ENCODE results near the gene LYRM7.
"Not testable (repeated sequence)": the region's sequence is repeated elsewhere in the genome, so short reads cannot be mapped to it uniquely, and the experiment has no call there.

The LYRM7 gene

GRCh38 chr5:131170540-131171275 is at the start of gene LYRM7:
TSS of gene LYRM7 (plus strand) at chr5:131170944. CDS start at chr5:131171021, 77 bp downstream.
- no peak for TF ChIP-seq GATA1 (IDR thresholded peaks at IDR 0.05; ENCODE audit: low read depth, low read length)
- TF ChIP-seq POLR2A (IDR thresholded peaks at IDR 0.05; ENCODE audit: low read length): peak; percentile 90
- peak; percentile 98 to 99 for DNase-seq

GRCh38 chr5:131127244-131127643 is 43.5 kb upstream of the LYRM7 start:
- not testable (repeated sequence) for DNase-seq

DNA sequence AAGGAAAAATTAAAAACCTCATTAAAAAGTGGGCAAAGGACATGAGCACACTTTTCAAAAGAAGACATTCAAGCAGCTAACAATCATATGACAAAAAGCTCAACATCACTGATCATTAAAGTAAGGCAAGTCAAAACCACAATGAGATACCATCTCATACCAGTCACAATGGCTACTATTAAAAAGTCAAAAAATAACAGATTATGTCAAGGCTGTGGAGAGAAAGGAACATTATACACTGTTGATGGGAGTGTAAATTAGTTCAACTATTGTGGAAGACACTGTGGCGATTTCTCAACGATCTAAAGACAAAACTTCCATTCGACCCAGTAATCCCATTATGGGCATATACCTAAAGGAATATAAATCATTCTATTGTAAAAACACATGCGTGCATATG is 41.4 kb upstream of the LYRM7 start:
- TF ChIP-seq POLR2A (IDR thresholded peaks at IDR 0.05; ENCODE audit: low read length): no peak
- TF ChIP-seq GATA1 (IDR thresholded peaks at IDR 0.05; ENCODE audit: low read depth, low read length): no peak
- DNase-seq: no peak

GRCh38 chr5:131133091-131133490 is 37.7 kb upstream of the LYRM7 start:
- not testable (repeated sequence) for DNase-seq

- not testable (repeated sequence) for DNase-seq
Observed at GRCh38 chr5:131138406-131138805, 32.3 kb upstream of the LYRM7 start.

DNA sequence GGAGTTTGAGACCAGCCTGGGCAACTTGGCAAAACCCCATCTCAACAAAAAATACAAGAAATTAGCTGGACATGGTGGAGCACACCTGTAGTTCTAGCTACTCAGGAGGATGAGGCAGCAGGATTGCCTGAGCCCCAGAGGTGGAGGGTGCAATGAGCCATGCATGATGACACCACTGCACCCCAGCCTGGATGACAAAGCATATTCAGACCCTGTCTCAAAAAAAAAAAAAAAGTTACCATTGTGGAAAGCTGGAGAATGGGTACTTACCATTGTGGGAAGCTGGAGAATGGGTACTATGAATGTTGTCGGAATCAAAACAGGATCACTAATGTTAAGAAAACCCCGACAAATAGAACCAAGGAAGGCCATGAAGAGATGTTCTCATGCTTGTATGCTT is 31.4 kb upstream of the LYRM7 start:
- TF ChIP-seq GATA1 (IDR thresholded peaks at IDR 0.05; ENCODE audit: low read depth, low read length) (no peak), POLR2A (IDR thresholded peaks at IDR 0.05; ENCODE audit: low read length) (no peak)
- no peak for DNase-seq

DNA sequence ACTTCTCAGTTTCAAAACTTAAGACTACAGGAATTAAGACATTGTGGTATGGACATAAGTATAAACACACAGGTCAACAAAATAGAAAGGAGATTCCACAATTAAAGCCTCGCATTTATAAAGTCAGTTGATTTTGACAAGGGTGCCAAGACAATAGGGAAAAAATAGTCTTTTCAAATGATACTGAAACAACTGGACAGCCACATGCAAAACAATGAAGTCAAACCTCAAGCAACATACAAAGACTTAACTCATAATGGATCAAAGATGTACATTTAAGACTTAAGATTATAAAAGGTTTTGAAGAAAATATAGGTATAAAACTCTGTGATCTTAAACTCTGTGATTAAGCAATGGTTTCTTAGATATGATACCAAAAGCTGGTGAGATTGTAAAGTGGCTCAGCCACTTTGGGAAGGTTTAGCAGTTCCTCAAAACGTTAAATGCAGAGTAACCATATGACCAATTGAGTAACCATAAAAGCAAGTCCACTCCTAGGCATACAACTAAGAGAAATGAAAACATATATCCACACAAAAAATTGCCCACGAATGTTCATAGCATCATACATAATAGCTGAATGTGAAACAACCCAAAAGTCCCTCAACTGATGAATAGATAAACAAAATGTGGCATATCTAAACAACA is 27.6 kb upstream of the LYRM7 start:
- DNase-seq: no peak
- TF ChIP-seq GATA1 (IDR thresholded peaks at IDR 0.05; ENCODE audit: low read depth, low read length) (no peak), POLR2A (IDR thresholded peaks at IDR 0.05; ENCODE audit: low read length) (no peak)

DNA sequence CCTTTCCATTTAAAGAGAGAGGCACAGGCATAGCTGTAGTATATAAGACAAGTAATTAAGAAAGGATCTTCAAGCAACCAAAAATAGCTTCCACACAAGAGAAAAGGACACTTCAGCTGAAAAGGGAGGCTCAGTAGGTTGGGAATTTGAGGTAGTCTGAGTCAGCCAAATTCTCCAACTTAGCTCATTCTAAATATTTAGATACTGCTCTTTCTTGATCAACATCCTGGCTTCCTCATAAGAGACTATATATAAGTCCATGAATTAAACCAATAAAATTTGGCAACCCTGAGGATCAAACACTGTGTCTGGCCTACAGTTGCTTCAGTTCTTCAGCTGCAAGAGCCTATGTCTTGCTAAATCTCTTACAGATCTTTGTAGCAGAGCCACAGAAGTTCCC is 23.5 kb upstream of the LYRM7 start:
- TF ChIP-seq POLR2A (IDR thresholded peaks at IDR 0.05; ENCODE audit: low read length): no peak

DNA sequence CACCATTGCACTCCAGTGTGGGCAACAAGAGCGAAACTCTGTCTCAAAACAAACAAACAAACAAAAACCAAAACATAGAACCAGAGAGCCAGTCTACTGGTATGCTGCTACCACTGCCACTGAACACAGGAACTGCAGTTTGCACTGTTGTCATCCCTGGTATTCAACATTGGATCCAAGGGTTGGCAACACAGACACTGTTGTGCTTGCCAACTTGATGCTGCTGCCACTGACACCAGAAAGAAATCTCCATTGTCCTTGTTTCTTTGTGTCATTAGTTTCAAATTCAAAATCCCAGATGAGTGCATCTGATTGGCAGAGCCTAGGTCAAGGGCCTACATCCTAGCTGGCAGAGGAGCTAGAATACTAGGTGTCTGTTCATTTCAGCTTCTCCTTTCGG is 21.9 kb upstream of the LYRM7 start:
- TF ChIP-seq POLR2A (IDR thresholded peaks at IDR 0.05; ENCODE audit: low read length) (no peak), GATA1 (IDR thresholded peaks at IDR 0.05; ENCODE audit: low read depth, low read length) (no peak)
- no peak for DNase-seq

More for the DNA sequence above, 23.5 kb upstream of the LYRM7 start:
- no peak for DNase-seq

DNA sequence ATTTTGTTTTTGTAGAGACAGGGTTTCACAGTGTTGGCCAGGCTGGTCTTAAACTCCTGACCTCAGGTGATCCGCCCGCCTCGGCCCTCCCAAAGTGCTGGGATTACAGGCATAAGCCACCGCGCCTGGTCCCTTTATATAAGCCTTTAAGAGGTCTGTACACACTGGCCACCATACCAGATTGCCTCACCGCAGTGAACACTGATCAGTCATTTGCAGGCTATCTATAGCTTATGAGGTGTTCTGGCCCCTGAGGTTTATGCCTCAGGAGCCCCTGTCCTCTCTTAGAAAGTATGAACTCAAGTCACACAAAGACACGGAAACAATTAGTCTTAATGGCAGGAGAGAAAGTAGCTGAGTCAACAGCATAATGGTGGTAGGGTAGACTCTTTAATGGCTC is 20.3 kb upstream of the LYRM7 start:
- no peak for DNase-seq
- TF ChIP-seq POLR2A (IDR thresholded peaks at IDR 0.05; ENCODE audit: low read length): no peak
- TF ChIP-seq GATA1 (IDR thresholded peaks at IDR 0.05; ENCODE audit: low read depth, low read length): no peak

DNA sequence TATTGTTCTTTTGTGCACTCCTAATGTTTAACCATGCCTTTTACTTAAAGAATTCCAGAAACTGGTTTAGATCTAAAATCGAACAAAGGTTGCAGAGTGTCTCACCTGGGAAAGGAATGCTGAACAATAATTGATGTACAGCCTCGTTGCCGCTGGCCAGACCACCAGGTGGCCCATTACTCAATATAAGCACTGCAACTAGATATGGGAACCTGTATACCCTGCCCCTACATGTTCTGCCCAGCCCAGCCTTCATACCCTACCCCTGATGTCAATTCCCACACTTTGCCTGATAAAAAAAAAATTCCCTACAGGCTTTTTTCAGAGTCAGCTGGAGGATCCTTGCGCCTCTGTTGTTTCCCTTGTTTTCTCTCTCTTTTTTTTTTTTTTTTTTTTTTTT is 19.5 kb upstream of the LYRM7 start:
- TF ChIP-seq POLR2A (IDR thresholded peaks at IDR 0.05; ENCODE audit: low read length) (no peak), GATA1 (IDR thresholded peaks at IDR 0.05; ENCODE audit: low read depth, low read length) (no peak)
- no peak for DNase-seq

DNA sequence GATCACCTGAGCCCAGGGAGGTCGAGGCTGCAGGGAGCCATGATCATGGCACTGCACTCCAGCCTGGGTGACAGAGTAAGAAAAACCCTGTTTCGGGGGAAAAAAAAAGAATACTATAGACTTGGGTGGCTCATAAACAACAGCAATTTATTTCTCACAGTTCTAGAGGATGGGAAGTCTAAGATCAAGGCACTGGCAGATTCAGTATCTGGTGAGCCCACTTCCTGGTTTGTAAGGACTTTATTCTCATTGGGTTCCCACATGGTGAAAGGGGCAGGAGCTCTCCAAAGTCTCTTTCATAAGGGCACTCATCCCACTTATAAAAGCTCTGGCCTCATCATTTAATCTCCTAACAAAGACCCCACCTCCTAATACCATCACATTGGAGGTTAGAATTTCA is 14.4 kb upstream of the LYRM7 start:
- TF ChIP-seq GATA1 (IDR thresholded peaks at IDR 0.05; ENCODE audit: low read depth, low read length) (no peak), POLR2A (IDR thresholded peaks at IDR 0.05; ENCODE audit: low read length) (no peak)
- no peak for DNase-seq

DNA sequence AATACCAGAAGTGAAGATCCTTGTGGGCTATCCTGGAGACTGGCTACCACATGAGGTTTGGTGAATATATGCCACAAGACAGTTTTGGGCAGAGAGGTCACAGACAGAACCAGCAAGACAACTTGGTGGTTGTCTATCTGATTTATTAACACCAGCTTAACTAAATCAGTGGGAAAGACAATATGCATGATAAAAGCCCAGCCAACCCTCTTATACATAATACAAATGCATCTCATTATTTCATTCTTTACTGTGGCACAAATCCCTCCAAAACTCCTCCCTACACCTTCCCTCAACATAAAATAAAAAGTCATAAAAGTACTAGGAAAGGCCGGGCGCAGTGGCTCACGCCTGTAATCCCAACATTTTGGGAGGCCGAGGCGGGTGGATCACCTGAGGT is 13.8 kb upstream of the LYRM7 start:
- TF ChIP-seq GATA1 (IDR thresholded peaks at IDR 0.05; ENCODE audit: low read depth, low read length) (no peak), POLR2A (IDR thresholded peaks at IDR 0.05; ENCODE audit: low read length) (no peak)
- no peak for DNase-seq

DNA sequence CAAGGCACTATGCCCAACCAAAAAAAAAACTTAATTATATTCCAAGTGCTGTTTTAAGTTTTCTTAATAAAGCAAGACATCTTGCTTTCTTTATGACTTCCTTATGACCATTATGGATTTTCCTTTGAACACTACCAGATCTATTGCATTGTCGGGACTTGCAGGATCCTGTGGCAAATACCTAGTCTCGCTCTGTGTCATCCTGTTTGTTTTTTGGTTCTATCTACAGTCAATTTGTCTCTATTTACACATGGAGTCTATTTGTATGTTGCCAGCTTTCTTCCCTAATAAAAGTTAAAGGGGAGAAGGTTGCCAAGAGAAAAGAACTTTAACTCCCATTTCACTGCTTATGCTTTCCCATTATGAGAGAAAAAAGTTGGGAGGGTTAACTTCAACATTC is 10.6 kb upstream of the LYRM7 start:
- DNase-seq: no peak
- no peak for TF ChIP-seq POLR2A (IDR thresholded peaks at IDR 0.05; ENCODE audit: low read length)
- TF ChIP-seq GATA1 (IDR thresholded peaks at IDR 0.05; ENCODE audit: low read depth, low read length): no peak

GRCh38 chr5:131163276-131164119 is 7.2 kb upstream of the LYRM7 start:
- DNase-seq: peak; percentile 71 to 73
- TF ChIP-seq GATA1 (IDR thresholded peaks at IDR 0.05; ENCODE audit: low read depth, low read length): no peak
- no peak for TF ChIP-seq POLR2A (IDR thresholded peaks at IDR 0.05; ENCODE audit: low read length)
